Measurements from ENCODE around the gene ITM2A. TPM values are rescaled to one million over a fixed set of nuclear protein-coding genes. Genes with fewer than 3 reads are reported as not detected.

The ITM2A gene
- total and polyA plus RNA-seq, 2 donors (not counting 1 experiment from before 2014, with no cell fraction given) = 14.9 to 16.3 TPM

DNA sequence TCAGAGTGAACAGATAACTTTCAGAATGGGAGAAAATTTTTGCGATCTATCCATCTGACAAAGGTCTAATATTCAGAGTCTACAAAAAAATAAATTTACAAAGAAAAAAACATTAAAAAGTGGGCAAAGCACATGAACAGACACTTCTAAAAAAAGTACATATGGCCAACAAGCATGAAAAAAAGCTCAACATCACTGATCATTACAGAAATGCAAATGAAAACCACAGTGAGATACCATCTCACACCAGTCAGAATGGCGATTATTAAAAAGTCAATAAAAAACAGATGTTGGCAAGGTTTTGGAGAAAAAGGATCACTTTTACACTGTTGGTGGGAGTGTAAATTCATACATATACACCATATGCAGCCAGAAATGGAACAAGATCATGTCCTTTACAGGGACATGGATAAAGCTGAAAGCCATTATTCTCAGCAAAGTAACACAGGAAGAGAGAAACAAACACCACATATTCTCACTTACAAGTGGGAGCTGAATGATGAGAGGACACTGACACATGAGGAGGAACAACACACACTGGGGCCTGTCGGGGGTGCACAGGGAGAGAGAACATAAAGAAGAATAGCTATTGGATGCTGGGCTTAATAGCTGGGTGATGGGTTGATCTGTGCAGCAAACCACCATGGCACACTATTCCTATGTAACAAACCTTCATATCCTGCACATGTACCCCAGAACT lies 41.6 kb upstream of the ITM2A start:
- TF ChIP-seq EZH2 (IDR thresholded peaks at IDR 0.05; ENCODE audit: borderline replicate concordance, insufficient read depth, low read depth, low read length, poor library complexity, severe bottlenecking) (no peak), CTCF (IDR thresholded peaks at IDR 0.05) (no peak)
- Mint-ChIP-seq H3K4me3 (no peak overlapping the region), H3K27ac (no peak overlapping the region), H3K27me3 (no peaks in the 10 kb centered on the region), H3K9me3 (ENCODE audit: insufficient read depth) (no peaks in the 10 kb centered on the region), H3K4me1 (peaks cover 2% of the 10 kb centered on the region)
- ATAC-seq (ENCODE audit: low read depth) = no peak
- Histone ChIP-seq H3K9ac (ENCODE audit: low read length) (no peak overlapping the region), H3K4me2 (replicated peaks; ENCODE audit: low read depth, low read length, poor library complexity, severe bottlenecking) (no peak overlapping the region), H3K27me3 (replicated peaks in 1 of 4; ENCODE audit: control extremely low read depth in 1 of 4, control insufficient read depth in 3 of 4, insufficient read depth in 4 of 4, low read length in 3 of 4) (no peaks in the 10 kb centered on the region), H3K27ac (ENCODE audit: low read length in 2 of 2) (no peak overlapping the region), H3K4me1 (ENCODE audit: control insufficient read depth in 2 of 2, insufficient read depth in 2 of 2, low read length in 2 of 2) (no peaks in the 10 kb centered on the region), H3K79me2 (ENCODE audit: control insufficient read depth, insufficient read depth, low read length) (no peaks in the 10 kb centered on the region), H3K4me3 (ENCODE audit: control extremely low read depth in 1 of 5, extremely low read depth in 1 of 5, insufficient read depth in 1 of 5, low read depth in 2 of 5, low read length in 4 of 5) (no peak overlapping the region), H3K9me3 (ENCODE audit: control extremely low read depth in 1 of 3, control insufficient read depth in 2 of 3, insufficient read depth in 1 of 3, low read length in 2 of 3) (no peaks in the 10 kb centered on the region), H2AFZ (ENCODE audit: insufficient read depth, low read depth, low read length, poor library complexity, severe bottlenecking) (no peak overlapping the region), H3K36me3 (replicated peaks in 1 of 2; ENCODE audit: control extremely low read depth in 1 of 2, control insufficient read depth in 1 of 2, extremely low read depth in 1 of 2, insufficient read depth in 2 of 2, low read length in 1 of 2) (no peaks in the 10 kb centered on the region), H4K20me1 (ENCODE audit: control insufficient read depth, insufficient read depth, low read length, poor library complexity, severe bottlenecking) (no peaks in the 10 kb centered on the region)
- WGBS (ENCODE audit: insufficient coverage) = no CpG with 5 or more reads among the region's 3 CpGs
- ChIA-PET CTCF (no interaction called here), POLR2A (no interaction called here)
- intact Hi-C loops (cut with micrococcal nuclease) = no loop called here
- DNase-seq = no peak

DNA sequence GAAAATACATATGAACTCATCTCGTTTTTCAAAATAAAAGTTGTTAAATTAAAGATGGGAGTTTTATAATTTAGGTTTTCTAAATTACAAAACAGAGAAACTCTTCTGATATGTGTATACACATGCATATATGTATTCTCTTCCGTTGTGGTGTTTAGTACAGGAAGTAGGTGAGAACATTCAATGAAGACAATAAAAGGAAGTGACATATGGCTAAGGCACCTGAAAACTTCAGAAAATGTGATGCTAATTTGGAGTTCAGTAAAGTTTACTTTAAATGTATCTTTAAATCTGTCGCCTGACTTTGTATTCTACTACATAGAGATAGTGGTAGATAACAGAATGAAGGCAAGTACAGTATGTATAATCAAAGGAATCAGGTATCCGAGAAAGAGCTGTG lies 33.5 kb upstream of the ITM2A start:
- Histone ChIP-seq H3K4me2 (replicated peaks; ENCODE audit: low read depth, low read length, poor library complexity, severe bottlenecking) (no peak overlapping the region), H3K4me1 (ENCODE audit: control insufficient read depth in 2 of 2, insufficient read depth in 2 of 2, low read length in 2 of 2) (no peaks in the 10 kb centered on the region), H3K36me3 (replicated peaks in 1 of 2; ENCODE audit: control extremely low read depth in 1 of 2, control insufficient read depth in 1 of 2, extremely low read depth in 1 of 2, insufficient read depth in 2 of 2, low read length in 1 of 2) (no peaks in the 10 kb centered on the region), H3K27me3 (replicated peaks in 1 of 4; ENCODE audit: control extremely low read depth in 1 of 4, control insufficient read depth in 3 of 4, insufficient read depth in 4 of 4, low read length in 3 of 4) (no peaks in the 10 kb centered on the region), H3K79me2 (ENCODE audit: control insufficient read depth, insufficient read depth, low read length) (no peaks in the 10 kb centered on the region), H4K20me1 (ENCODE audit: control insufficient read depth, insufficient read depth, low read length, poor library complexity, severe bottlenecking) (no peaks in the 10 kb centered on the region), H3K27ac (ENCODE audit: low read length in 2 of 2) (no peak overlapping the region), H2AFZ (ENCODE audit: insufficient read depth, low read depth, low read length, poor library complexity, severe bottlenecking) (no peak overlapping the region), H3K9ac (ENCODE audit: low read length) (no peak overlapping the region), H3K4me3 (ENCODE audit: control extremely low read depth in 1 of 5, extremely low read depth in 1 of 5, insufficient read depth in 1 of 5, low read depth in 2 of 5, low read length in 4 of 5) (no peak overlapping the region), H3K9me3 (ENCODE audit: control extremely low read depth in 1 of 3, control insufficient read depth in 2 of 3, insufficient read depth in 1 of 3, low read length in 2 of 3) (no peaks in the 10 kb centered on the region)
- ATAC-seq (ENCODE audit: low read depth) = no peak
- TF ChIP-seq CTCF (IDR thresholded peaks at IDR 0.05) = no peak
- no peak for TF ChIP-seq EZH2 (IDR thresholded peaks at IDR 0.05; ENCODE audit: borderline replicate concordance, insufficient read depth, low read depth, low read length, poor library complexity, severe bottlenecking)
- no peaks in the 10 kb centered on the region for H3K9me3 Mint-ChIP-seq (ENCODE audit: insufficient read depth)
- no peaks in the 10 kb centered on the region for H3K4me1 Mint-ChIP-seq
- WGBS (ENCODE audit: insufficient coverage) = no CpG with 5 or more reads among the region's 4 CpGs
- intact Hi-C loops (cut with micrococcal nuclease) = no loop called here
- no peak overlapping the region for H3K27ac Mint-ChIP-seq
- H3K4me3 Mint-ChIP-seq = no peak overlapping the region
- ChIA-PET CTCF (no interaction called here), POLR2A (no interaction called here)
- no peaks in the 10 kb centered on the region for H3K27me3 Mint-ChIP-seq
- no peak for DNase-seq
